ENCODE results near the gene LMO1.

Gene LMO1

DNA sequence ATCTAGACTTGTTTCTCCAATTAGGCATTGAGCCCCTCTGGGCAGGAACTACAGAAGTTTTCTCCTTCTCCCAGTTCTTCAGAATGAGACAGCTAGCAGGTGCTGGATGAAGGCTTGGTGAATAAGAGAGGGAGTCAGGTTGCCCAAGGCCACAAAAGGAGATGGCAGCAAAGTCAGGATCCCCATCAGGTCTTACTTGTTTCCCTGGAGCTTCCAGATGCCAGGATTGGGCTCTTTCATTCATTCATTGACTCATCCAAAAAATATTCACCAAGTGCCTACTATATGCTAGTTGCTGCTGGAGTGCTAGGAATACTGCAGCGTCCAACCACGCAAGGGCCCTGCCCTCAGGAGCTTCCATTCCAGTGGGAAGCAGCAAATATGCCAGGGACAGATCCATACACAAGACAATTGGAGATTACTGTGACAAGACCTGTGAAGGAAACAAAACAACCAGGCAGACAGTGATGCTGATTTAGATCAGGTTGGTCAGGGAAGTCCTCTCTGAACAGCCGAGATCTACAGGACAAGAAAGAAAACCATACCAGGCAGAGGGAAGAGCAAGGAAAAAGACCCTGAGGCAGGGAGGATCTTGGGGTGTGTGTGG is 24.6 kb upstream of the LMO1 start:
- DNase-seq, result no peak

DNA sequence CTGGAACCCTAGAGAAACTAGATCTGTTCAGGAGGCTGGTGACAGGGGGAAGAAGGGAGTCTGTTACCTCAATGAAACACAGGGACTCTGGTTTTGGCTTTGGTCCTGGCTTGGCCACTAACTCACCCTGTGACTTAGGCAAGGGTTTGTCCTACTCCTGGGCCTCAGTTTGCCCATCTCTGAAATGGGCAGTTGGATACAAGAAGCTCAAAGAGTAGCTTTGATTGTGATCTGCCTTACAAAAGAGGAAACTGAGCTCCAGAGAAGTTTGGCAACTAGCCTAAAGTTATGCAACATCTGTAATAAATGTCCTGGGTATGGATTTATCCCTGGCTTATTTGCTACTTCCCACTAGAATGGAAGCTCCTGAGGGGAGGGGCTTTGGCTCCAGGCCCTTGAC is 24.0 kb upstream of the LMO1 start:
- DNase-seq, result no peak

DNA sequence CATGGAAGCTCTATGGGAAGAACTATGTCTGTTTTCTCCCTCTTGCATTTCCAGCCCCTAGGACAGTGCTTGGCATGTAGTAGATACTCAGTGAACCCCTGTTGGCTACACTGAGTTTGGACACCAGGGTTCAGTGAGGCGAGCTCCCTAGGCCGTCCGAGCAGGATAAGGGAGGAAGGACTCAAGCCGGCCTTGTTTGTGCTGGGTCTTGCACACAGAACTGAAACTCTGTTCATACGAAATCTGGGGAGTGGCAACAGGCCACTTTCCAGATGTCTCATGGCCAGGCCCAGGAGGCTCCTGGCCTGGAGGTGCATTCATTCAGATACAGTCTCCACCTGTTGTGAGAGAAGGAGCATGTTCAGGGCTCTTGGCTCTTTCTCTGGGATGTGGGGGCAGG is 23.6 kb upstream of the LMO1 start:
- no peak for DNase-seq

- DNase-seq, result no peak
Observed at GRCh38 chr11:8286886-8287285, 23.2 kb upstream of the LMO1 start.

DNA sequence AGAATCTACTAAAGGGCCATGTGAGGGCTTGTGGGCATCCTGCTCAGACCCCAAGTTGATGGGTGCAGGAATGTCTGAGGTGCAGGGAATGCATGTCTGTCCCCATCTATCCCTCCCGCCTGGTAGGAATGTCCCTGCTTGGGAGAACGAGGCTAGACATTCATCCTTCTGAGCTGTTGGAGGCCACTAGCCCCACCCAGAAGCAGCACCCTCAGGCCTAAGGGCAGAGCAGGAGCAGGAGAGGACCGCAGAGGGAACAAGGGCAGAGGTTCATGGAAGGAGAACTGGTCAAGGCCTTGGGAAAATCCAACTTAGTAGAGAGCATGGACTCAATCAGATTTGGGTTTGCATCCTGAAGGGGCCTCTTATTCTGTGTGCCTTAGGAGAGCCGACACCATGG is 22.1 kb upstream of the LMO1 start:
- no peak for DNase-seq

DNA sequence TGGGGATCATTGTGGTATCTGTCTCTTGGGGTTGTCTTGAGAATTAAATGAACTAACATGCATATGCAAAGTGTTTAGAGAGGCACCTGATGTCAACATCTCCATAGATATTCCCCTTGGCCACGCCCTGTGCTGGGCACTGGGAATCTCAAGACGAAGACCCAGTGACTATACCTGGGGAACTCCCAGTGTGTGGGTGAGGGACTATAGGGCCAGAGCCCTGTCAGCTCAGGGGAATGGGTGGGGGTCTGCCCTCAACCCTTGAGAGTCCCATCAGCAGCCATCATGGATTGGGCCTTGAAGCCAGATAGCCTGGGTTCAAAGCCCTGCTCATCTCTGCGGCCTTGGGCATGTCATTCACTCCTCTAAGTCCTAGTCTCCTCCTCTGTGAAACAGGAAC is 21.6 kb upstream of the LMO1 start:
- DNase-seq, result no peak

DNA sequence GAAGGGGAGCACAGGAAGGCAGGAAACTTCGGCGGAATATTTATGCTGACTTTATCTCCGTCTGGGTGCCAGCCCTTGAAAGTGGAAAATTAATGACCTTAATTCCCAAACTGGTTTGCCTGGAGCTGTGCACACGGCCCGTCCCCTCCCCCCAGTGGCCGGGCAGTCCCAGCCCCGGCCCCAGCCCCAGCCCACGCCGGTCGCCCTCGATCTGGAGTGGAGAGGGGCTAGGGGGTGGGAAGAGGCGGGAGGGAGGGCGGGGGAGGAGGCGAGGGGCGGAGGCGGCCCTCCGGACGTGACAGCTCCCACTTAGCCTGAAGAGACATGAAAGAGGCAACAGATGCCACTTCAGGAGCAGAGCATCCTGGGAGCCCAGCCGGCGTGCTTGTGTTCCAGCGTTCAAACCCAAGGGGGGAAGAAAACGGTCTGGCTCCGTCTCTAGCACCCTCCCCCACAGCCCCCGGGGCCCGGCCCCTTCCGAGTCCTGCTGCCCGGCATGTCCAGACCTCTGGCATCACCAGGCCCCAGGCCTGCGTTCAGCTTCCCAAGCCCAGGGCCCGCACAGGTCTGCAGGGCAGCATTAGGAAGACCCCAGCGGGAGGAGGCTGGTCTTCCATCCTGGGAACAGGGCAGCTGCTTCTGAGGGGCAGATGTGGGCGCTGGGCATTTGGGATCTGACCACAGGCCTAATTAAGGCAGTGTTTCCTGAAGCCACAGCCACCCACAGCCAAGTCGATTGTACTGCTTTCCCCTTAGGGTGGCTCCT is 20.0 kb upstream of the LMO1 start:
- peak; percentile 48 for DNase-seq

- DNase-seq, result no peak
Observed at GRCh38 chr11:8283100-8283464, 19.4 kb upstream of the LMO1 start.

GRCh38 chr11:8282631-8283030 is 19.0 kb upstream of the LMO1 start:
- DNase-seq, result no peak

DNA sequence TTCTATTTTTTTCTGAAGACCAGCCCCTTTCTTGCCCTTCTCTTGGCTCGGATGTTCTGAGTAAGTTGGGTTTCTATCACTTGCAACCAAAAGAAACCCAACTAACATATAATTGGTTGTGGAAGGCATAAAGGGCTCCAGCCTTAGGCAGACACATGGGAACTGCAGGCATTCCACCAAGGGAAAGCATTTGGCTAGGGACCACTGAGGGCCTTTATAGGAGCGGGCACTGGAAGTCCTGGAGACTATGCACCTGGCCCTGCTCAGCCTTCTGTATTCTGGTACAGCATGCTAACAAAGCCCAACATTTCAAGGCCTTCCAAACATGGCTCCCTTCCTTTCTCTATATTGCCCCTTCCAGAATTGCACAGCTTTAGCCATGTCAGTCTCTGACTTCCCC is 17.6 kb upstream of the LMO1 start:
- DNase-seq, result no peak

DNA sequence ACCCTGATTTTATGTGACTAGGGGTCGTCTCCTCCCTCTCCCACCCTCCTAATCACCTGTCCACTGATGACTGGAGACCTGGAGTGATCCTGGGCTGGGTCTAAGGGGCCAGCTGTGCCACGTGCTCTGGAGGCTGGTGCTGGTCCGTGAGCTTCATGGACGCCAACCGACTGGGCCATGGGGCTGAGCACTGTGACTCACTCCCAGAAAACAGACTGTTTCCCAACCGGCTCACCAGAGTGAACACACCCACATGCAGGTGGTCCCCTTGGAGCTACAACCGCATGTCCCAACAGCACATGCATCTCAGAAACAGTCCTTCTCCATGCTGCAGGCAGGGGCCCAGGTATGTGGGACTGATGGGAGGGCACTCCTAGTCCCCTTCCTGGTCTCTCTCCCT is 14.0 kb upstream of the LMO1 start:
- DNase-seq, result no peak

GRCh38 chr11:8276528-8276927 is 12.8 kb upstream of the LMO1 start:
- DNase-seq, result no peak

DNA sequence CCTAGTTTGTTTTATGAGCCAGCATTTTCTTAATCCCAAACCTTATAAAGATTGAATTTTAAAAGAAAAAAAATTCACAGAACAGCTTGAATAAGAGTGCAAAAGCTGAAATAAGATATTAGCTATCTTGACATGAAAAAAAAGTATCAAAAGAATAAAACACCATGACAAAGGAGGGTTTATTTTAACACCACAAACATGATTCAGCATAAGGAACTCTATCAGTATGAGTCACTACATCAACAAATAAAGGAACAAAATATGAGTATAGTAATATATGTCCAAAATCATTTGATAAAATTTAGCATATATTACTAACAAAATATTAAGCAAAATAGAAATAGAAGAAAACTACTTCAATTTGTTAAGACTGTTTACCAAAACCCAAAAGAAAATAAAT is 9.6 kb upstream of the LMO1 start:
- DNase-seq, result no peak

- no peak for DNase-seq
Observed at GRCh38 chr11:8271106-8271886, 7.6 kb upstream of the LMO1 start.

GRCh38 chr11:8269636-8270035 is 6.0 kb upstream of the LMO1 start:
- no peak for DNase-seq

DNA sequence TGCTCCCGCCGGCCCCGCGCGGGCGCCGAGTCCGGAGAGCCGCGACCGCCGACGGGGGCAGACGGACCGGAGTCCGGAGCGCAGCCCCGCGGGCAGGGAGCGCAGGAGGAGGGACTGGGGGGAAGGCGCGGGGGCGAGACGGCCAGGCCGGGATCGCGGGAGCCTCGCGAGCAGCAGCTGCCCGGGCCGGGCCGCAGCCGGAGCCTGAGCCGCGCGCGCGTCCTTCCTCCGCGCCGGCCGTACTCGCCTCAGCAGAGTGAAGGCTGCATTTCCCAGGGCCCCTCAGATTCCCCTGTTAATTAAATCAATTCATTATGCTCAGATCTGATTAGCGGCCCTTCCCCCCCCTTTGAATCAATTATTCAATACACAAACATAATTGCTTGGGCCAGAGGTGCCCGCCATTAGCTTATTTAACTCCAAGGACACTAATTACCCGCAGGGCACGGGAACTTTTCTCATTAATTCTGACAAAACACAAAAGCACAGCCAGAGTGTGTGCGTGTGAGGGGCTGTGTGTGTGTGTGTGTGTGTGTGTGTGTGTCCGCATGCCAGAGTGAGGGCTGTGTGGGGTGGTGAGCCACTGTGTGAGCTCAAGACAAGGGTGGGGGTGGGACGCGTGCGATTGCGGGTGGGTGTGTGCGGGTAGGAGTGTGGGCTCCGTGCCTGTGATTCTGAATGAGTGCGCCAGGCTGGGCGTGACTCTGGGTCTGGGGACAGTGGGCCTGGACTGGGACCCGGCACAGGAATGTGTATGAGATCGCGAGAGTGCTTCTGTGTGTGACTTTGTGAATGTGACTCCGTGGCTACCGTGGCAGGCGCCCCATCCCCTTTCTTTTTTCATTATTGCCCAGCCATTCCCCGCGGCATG is 5.1 kb upstream of the LMO1 start:
- no peak for DNase-seq

- peak; percentile 16 for DNase-seq
Observed at GRCh38 chr11:8267831-8268529, 4.3 kb upstream of the LMO1 start.

DNA sequence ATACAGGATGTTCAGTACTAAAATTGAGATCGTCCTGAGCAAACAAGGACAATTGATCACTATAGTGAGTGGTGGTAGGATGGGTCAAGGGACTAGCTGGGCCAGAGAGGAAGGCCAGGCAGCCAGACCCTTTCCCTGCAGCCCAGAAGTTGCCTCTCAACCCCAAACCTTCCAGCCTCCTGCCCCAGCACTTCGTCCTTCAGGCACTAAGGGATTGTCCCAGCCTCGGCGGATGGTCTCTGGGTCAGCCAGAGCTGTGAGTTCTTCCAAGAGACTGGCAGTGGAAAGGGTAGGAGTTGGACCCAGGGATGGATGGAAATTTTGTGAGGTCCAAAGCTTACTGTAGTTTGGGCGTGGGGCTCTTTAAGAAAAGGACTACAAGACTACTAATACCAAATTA is 3.6 kb upstream of the LMO1 start:
- no peak for DNase-seq

GRCh38 chr11:8266246-8267241 is 2.9 kb upstream of the LMO1 start:
- DNase-seq, result no peak

DNA sequence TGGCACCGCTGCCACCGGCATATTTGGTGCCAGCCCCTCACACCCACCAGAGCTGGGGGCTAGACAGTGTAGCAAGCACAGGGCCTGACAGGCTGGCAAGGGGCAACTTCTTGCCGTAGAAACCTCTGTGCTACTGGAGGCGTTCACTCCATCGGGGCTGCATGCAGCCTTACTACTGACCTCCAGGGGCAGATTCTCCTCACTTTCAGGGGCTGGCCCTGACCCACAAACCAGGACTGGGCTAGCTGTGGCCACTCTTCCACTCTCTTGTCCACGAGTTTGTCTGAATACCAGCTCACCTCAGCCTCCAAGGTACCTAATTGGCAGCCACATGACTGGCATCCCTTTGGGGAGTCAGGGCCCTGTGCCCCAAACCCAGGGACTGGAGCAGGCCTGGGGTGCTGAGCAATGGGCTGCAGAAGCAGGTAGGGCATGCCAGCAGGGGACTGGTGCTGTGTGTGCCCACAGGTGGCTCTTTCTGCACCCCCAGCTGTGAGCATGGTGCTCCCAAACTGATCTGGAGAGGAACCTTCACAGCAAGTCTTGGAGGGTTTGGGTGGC is 2.1 kb upstream of the LMO1 start:
- DNase-seq, result no peak

Measured in NCI-H2107 (cell line).